BJ (cell line): ENCODE data around the gene PKD1L1. TPM values are rescaled to one million over a fixed set of nuclear protein-coding genes. Genes with fewer than 3 reads are reported as not detected.
"Not testable (repeated sequence)": the region's sequence is repeated elsewhere in the genome, so short reads cannot be mapped to it uniquely, and the experiment has no call there.

Experiments
- CTCF ChIA-PET: fragments of 350-600 bp; formaldehyde crosslinking; extraction: SDS; loops from one replicate; lab custom pipeline; 2021; ENCODE audit warnings: antibody characterized with exemption, inconsistent platforms; lab: Yijun Ruan, JAX
- POLR2A ChIA-PET: fragments of 300-600 bp; sonication (Branson Sonifier 250); formaldehyde crosslinking; extraction: SDS; loops from one replicate; lab custom pipeline; 2021; ENCODE audit warnings: antibody characterized with exemption; lab: Charles Lee
- DNase-seq: peaks from one replicate; pipeline ENCODE4 v3.0.0-alpha.2; 2011; ENCODE audit warnings: low read depth
- H3K27me3 ChIP-seq: 2 replicates; pipeline ENCODE4 v1.6.0; 2011; ENCODE audit warnings: low read length; ENCODE audit not compliant: control insufficient read depth, insufficient read depth
- H3K36me3 ChIP-seq: 2 replicates; pipeline ENCODE4 v1.5.1; 2011; ENCODE audit warnings: low read length; ENCODE audit not compliant: control insufficient read depth, insufficient read depth
- H3K4me3 ChIP-seq: 2 replicates; pipeline ENCODE4 v1.5.1; 2011; ENCODE audit warnings: low read depth, mild to moderate bottlenecking, control low read depth, low read length
- CTCF ChIP-seq: IDR thresholded peaks from 2 replicates; pipeline ENCODE4 v1.5.1; 2011; ENCODE audit warnings: low read depth, mild to moderate bottlenecking, control low read depth, inconsistent platforms, low read length, moderate library complexity; ENCODE audit not compliant: insufficient read depth
- polyA plus RNA-seq: library from polyadenylated mRNA; depleted of rRNA; stranded (reverse); fragments of >200 nt; gene quantifications from 2 replicates; pipeline ENCODE4 v1.2.3, GENCODE V29; 2011

Gene PKD1L1
- polyA plus RNA-seq, 1 experiment = 0.13 TPM

- ChIA-PET CTCF (no interaction called here), POLR2A (interaction anchor here (0.6 kb wide), 1 partner anchor 12 kb away, joined by 9 read pairs; no protein-coding TSS in a partner anchor)
- no peaks in the 10 kb centered on the region for H3K27me3 ChIP-seq
- no peak overlapping the region for H3K4me3 ChIP-seq
- no peak for TF ChIP-seq CTCF
- no peak for DNase-seq
- peaks cover 5% of the 10 kb centered on the region for H3K36me3 ChIP-seq
Measured at GRCh38 chr7:47801423-47801822, 146.8 kb downstream of the PKD1L1 start.

- no peaks in the 10 kb centered on the region for H3K27me3 ChIP-seq
- ChIA-PET CTCF (interaction anchor here (2.1 kb wide), 2 partner anchors 12 to 169 kb away, joined by 4 to 10 read pairs; no protein-coding TSS in a partner anchor), POLR2A (no interaction called here)
- TF ChIP-seq CTCF = no peak
- no peak for DNase-seq
- no peak overlapping the region for H3K4me3 ChIP-seq
- peaks cover 2% of the 10 kb centered on the region for H3K36me3 ChIP-seq
Measured at GRCh38 chr7:47799524-47799923, 148.7 kb downstream of the PKD1L1 start.

- H3K4me3 ChIP-seq = peak overlapping the region; percentile 38
Measured at GRCh38 chr7:47796347-47796746, 151.9 kb downstream of the PKD1L1 start.

GRCh38 chr7:47795631-47796030 lies 152.6 kb downstream of the PKD1L1 start:
- H3K36me3 ChIP-seq = peaks cover 2% of the 10 kb centered on the region
- TF ChIP-seq CTCF = no peak
- H3K27me3 ChIP-seq = no peaks in the 10 kb centered on the region
- DNase-seq = peak; percentile 98
- peak overlapping the region; percentile 38 for H3K4me3 ChIP-seq
- CTCF ChIA-PET = interaction anchor here (1.0 to 2.5 kb wide), 5 partner anchors 9 to 529 kb away, joined by 4 to 6 read pairs (median 5); no protein-coding TSS in a partner anchor
- POLR2A ChIA-PET = interaction anchor here (0.7 to 1.5 kb wide), 3 partner anchors 9 to 33 kb away, joined by 3 to 23 read pairs (median 3); no protein-coding TSS in a partner anchor

More at GRCh38 chr7:47796347-47796746, 151.9 kb downstream of the PKD1L1 start:
- CTCF ChIA-PET = interaction anchor here (0.9 to 2.5 kb wide), 6 partner anchors 9 to 530 kb away, joined by 4 to 6 read pairs (median 4); no protein-coding TSS in a partner anchor
- no peaks in the 10 kb centered on the region for H3K27me3 ChIP-seq
- peak; percentile 23; the same call in 1 of the 2 replicates for TF ChIP-seq CTCF
- POLR2A ChIA-PET = interaction anchor here (0.6 to 1.5 kb wide), 4 partner anchors 10 to 256 kb away, joined by 3 to 23 read pairs (median 3); no protein-coding TSS in a partner anchor
- DNase-seq = no peak
- peaks cover 2% of the 10 kb centered on the region for H3K36me3 ChIP-seq

GRCh38 chr7:47795126-47795525 lies 153.1 kb downstream of the PKD1L1 start:
- H3K4me3 ChIP-seq = peak overlapping the region; percentile 38
- H3K27me3 ChIP-seq, DNase-seq, POLR2A ChIA-PET, CTCF ChIA-PET, H3K36me3 ChIP-seq: not testable (repeated sequence)
